Spleen (tissue), 7 donors: Measurements from ENCODE around the gene TNXB.

Source experiments
- CTCF ChIP-seq, 11 experiments: fragments of 200-600 bp in 7 of 11; fragments of 450-650 bp in 4 of 11; sonication (generic) in 4 of 11; IDR thresholded peaks in 8 of 11; conservative IDR thresholded peaks in 3 of 11; 1 replicate in 7 of 11; 2 replicates in 4 of 11; pipeline versions ENCODE4 v1.4.0 to v1.8.0; 2016 to 2021; ENCODE audit warnings: antibody characterized with exemption in 11 of 11, inconsistent platforms in 4 of 11, mild to moderate bottlenecking in 1 of 11
- POLR2A ChIP-seq, 3 donors: fragments of 450-650 bp; IDR thresholded peaks; one replicate each; pipeline ENCODE4 v1.5.1; 2017; ENCODE audit warnings: antibody characterized with exemption in 3 of 3, mild to moderate bottlenecking in 1 of 3
- POLR2AphosphoS5 ChIP-seq, 3 donors: sonication (generic); formaldehyde crosslinking; IDR thresholded peaks; one replicate each; pipeline ENCODE4 v1.5.1; 2017; ENCODE audit warnings: antibody characterized with exemption in 3 of 3
- donor health status: DM: no; HTN: no; CAD: no; lungs with moderate emphysema.
- donor health status: DM: no; HTN: no; CAD: no.
- donor health status: DM: no; HTN: no; CAD: no.

DNA sequence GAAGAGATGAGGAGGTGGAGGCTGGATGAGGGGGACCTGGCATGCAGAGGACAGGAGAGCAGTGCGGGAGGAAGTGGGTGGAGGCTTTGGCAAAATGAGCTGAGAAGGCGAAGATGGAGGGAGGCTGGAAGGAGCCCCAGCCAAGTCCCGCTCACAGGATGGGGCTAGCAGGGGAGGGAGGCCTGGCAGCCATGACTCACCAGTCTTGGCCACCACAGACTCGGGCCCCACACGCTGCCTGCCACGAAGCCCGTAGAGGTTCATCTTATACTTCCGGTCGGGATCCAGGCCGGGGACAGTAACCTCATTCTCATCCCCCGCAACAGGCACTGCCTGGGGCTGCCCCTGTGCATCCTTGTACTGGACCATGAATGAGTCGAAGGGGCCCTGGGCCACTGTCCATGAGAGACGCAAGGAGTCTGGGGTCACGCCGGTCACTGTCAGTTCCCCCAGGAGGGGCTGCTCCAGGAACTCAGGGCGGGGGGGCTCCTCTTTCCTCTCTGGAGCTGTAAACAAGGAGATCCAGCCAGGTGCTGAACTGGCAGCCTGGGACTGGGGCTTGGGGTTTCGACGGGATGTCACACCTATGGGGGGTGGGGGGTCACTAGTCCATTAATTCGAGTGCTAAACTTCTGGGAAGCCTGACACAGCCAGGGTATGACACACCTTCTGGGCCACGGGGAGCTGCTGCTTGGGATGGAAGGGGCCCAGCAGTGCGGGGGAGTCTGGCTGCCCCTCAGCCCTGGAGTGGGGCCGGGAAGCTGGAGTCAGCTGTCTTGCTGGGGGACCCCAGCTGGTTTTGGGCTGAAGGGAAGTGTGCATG lies 27.8 kb downstream of the TNXB start:
- TF ChIP-seq CTCF (IDR thresholded peaks at IDR 0.05 in 8 of 11, conservative IDR thresholded peaks at IDR 0.05 in 3 of 11) (no peak), POLR2A (IDR thresholded peaks at IDR 0.05) (no peak), POLR2AphosphoS5 (IDR thresholded peaks at IDR 0.05) (peak; percentile 23 to 62 (median 35))
